Esophagus muscularis mucosa (tissue), 4 donors: ENCODE data around the gene ADCY3.

Experiments
- EP300 ChIP-seq: sonication (generic); formaldehyde crosslinking; IDR thresholded peaks from one replicate; pipeline ENCODE4 v1.6.1; 2017; ENCODE audit warnings: antibody characterized with exemption
- POLR2AphosphoS5 ChIP-seq, 2 donors: sonication (generic); formaldehyde crosslinking; IDR thresholded peaks; one replicate each; pipeline ENCODE4 v1.6.1; 2017; ENCODE audit warnings: antibody characterized with exemption in 2 of 2
- TF ChIP-seq, protein P1 (sequence below), 3 experiments: fragments of 200-600 bp in 2 of 3; fragments of 450-650 bp in 1 of 3; sonication (generic) in 2 of 3; IDR thresholded peaks; one replicate each; pipeline ENCODE4 v1.5.1; 2017 to 2019; ENCODE audit warnings: antibody characterized with exemption in 3 of 3, mild to moderate bottlenecking in 2 of 3, moderate library complexity in 1 of 3

DNA sequence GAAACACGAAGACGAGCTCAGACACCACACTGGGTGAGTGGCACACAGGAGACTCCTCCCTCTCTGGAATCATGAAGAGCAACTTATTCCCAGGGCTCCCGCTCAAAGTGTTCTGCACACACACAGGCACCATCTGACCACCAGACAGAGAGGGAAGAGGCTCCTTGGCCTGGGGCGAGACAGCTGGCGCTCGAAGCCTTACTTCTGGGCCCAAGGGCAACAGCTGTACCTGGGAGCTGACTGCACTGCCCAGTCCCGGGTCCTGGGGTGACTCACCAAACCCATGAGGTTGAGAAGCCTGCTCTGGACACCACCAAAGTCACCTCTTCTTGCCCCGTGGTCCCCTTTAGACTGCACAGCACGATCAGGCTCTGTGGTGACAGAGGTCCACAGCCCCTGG is 42.4 kb downstream of the ADCY3 start:
- TF ChIP-seq, protein P1, sequence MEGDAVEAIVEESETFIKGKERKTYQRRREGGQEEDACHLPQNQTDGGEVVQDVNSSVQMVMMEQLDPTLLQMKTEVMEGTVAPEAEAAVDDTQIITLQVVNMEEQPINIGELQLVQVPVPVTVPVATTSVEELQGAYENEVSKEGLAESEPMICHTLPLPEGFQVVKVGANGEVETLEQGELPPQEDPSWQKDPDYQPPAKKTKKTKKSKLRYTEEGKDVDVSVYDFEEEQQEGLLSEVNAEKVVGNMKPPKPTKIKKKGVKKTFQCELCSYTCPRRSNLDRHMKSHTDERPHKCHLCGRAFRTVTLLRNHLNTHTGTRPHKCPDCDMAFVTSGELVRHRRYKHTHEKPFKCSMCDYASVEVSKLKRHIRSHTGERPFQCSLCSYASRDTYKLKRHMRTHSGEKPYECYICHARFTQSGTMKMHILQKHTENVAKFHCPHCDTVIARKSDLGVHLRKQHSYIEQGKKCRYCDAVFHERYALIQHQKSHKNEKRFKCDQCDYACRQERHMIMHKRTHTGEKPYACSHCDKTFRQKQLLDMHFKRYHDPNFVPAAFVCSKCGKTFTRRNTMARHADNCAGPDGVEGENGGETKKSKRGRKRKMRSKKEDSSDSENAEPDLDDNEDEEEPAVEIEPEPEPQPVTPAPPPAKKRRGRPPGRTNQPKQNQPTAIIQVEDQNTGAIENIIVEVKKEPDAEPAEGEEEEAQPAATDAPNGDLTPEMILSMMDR (IDR thresholded peaks at IDR 0.05): no peak
- no peak for TF ChIP-seq POLR2AphosphoS5 (IDR thresholded peaks at IDR 0.05)
- TF ChIP-seq EP300: no peak
